GM19025 (cell line): ENCODE results near the gene SLC2A13.
A peak's percentile ranks its signal among the peaks of the same experiment; 100 is the strongest.
"Not testable (repeated sequence)": the region's sequence is repeated elsewhere in the genome, so short reads cannot be mapped to it uniquely, and the experiment has no call there.

Experiments
- ATAC-seq: cut with Tn5 transposase; IDR thresholded peaks from one replicate; pipeline ENCODE4 v1.9.1; 2021; ENCODE audit warnings: mild to moderate bottlenecking, low read depth, moderate library complexity; ENCODE audit not compliant: unreplicated experiment

Gene SLC2A13

DNA sequence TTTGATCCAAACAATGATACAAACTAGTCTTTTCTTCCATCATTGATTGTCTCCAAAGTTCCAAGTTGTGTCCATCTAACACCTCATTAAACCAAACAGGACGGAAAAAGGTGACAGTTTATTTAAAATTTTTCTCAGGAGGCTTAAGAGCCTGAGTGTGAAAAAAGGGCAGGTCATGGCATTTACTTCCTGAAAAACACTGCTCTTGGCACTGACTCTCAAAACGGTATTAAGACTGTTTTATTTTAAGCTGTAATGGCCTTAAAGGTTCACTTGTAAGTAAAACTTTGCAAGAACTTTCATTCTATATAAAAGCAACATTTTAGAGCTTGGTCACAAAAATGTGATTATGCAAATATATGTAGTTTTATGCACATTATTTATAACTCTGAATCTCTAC, 222.5 kb downstream of the SLC2A13 start:
- no peak for ATAC-seq

DNA sequence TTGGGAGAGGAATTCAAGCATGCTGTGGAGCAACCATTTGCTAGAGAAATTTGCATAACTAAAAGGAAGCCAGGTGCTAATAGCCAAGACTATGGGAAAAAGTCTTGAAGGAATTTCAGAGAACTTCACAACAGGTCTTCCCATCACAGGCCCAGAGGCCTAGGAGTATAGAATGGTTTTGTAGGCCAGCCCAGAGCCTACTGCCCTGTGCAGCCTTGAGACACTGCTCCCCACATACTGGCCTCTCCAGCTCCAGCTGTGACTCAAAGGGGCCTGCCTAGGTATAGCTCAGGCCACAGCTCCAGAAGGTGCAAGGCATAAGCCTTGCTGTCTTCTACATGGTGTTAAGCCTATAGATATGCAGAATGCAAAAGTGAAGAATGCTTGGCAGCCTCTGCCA, 227.1 kb downstream of the SLC2A13 start:
- no peak for ATAC-seq

GRCh38 chr12:39875721-39876120, 230.2 kb downstream of the SLC2A13 start:
- ATAC-seq, result no peak

- no peak for ATAC-seq
Measured at GRCh38 chr12:39874785-39875184, 231.1 kb downstream of the SLC2A13 start.

DNA sequence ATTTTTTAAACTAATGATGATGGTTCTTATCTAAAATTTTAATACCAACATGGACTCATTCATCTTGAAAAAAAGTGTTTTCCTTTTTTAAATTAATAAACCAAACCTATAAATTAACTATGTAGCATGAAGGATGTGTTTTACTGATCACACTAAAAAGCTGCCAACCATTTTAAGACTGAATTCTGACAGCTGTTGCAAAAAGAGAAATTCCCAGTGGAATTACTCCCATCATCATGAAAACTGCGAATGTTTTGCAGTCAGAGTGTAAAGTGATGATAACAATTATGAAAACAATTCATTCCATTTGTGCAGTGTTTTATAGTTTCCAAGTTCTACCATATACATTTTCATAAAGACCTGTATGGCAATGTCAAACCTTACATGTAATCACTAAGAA, 232.8 kb downstream of the SLC2A13 start:
- no peak for ATAC-seq

- ATAC-seq, result no peak
Measured at GRCh38 chr12:39872425-39872824, 233.5 kb downstream of the SLC2A13 start.

DNA sequence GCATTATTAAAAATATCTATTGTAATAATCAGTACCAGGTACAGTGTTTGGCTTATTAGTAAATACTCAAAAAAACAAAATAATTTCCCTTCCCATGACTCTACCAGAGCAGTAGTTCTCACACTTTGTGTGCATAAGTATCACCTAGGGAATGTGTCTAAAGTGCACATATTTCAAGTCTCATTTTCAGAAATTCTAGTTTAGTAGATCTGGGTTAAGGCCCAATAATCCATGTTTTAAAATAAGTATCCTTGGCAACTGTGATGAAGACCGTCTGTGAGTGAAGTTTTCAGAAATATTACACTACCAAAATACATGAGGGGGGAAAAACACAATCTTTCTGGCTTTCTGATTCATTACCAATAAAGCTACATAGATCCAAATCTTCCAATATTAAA, 237.6 kb downstream of the SLC2A13 start:
- ATAC-seq, result no peak

- ATAC-seq, result no peak
Measured at GRCh38 chr12:39867631-39868327, 238.1 kb downstream of the SLC2A13 start.

GRCh38 chr12:39866135-39866534, 239.7 kb downstream of the SLC2A13 start:
- no peak for ATAC-seq

- ATAC-seq, result no peak
Measured at GRCh38 chr12:39860695-39861094, 245.2 kb downstream of the SLC2A13 start.

GRCh38 chr12:39853003-39853402, 252.9 kb downstream of the SLC2A13 start:
- no peak for ATAC-seq

DNA sequence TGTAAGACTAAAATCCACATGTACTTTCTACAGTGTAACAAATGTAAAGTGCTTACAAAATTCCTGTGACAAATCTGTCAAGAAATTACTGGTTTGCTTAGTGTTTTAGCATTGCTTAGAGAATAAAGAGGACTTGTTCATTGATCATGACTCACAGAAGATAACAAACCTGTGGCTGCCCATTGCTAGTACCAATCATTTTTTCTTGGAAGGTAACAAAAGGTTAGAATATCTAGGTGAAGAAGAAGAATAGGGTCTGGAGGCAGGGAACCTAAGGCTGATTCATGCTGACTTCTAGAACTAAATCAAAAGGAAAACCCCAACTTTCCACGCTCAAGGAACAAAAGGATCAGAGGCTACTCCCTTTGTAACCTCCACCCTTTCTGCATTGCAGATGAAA, 253.5 kb downstream of the SLC2A13 start:
- ATAC-seq, result no peak

- ATAC-seq, result not testable (repeated sequence)
Measured at GRCh38 chr12:39848218-39848617, 257.7 kb downstream of the SLC2A13 start.

- no peak for ATAC-seq
Measured at GRCh38 chr12:39846971-39847650, 258.8 kb downstream of the SLC2A13 start.

GRCh38 chr12:39846304-39846703, 259.6 kb downstream of the SLC2A13 start:
- no peak for ATAC-seq

DNA sequence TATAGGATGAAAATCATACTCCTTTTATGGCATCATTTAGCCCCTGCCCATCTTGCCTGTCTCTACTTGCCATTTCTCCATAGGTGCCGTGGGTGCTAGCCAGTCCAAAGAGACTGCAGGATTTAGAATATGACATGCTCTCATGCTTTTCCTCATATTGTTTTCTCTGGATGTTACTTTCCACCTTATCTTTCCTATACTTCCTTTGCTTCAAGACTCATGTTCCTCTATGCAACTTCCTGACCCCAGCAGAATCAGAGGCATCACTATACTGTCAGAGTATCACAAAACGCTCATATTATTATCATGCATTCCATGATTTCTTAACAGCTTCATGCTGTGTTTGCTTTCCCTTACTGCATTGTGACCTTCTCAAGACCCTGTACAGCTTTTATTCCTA, 265.5 kb downstream of the SLC2A13 start:
- ATAC-seq, result no peak

GRCh38 chr12:39839072-39839471, 266.8 kb downstream of the SLC2A13 start:
- no peak for ATAC-seq

GRCh38 chr12:39835517-39836489, 270.1 kb downstream of the SLC2A13 start:
- peak; percentile 57 for ATAC-seq

- ATAC-seq, result peak; percentile 38
Measured at GRCh38 chr12:39831587-39832315, 274.1 kb downstream of the SLC2A13 start.

DNA sequence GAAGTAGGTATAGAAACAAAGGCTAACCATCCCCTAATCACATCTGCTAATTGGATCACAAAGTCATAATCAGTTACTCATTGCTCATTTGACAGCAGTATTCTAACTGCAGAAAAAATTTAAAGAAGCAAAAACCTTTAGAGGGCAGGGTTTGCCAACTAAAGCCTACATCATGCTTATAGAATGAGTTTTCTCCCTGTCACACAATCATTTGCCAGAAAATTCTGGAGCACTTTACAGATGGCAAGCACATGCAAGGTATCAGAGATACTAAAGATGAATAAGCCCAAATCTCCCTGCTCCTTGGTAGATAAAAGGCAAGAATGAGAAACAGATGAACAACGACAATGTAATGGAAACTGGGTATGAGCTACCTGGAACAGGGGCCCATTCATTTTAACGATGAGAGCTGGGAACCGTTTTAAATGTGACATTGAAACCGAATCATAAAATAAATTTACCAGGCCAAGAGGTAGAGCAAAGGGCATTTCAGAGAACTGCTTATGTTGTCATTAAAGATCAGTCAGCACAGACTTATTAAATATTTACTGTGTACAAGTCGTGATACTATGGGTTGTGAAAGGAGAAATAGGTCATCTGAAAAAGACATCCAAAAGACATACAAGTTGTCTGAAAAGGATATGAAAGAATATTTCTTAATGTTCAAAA, 274.9 kb downstream of the SLC2A13 start:
- no peak for ATAC-seq
